ENCODE data around the gene GGT6.

GGT6 gene

GRCh38 chr17:4566785-4567184, 6.4 kb upstream of the GGT6 start:
- no peak overlapping the region for H3K27ac ChIP-seq
- TF ChIP-seq, protein P1, sequence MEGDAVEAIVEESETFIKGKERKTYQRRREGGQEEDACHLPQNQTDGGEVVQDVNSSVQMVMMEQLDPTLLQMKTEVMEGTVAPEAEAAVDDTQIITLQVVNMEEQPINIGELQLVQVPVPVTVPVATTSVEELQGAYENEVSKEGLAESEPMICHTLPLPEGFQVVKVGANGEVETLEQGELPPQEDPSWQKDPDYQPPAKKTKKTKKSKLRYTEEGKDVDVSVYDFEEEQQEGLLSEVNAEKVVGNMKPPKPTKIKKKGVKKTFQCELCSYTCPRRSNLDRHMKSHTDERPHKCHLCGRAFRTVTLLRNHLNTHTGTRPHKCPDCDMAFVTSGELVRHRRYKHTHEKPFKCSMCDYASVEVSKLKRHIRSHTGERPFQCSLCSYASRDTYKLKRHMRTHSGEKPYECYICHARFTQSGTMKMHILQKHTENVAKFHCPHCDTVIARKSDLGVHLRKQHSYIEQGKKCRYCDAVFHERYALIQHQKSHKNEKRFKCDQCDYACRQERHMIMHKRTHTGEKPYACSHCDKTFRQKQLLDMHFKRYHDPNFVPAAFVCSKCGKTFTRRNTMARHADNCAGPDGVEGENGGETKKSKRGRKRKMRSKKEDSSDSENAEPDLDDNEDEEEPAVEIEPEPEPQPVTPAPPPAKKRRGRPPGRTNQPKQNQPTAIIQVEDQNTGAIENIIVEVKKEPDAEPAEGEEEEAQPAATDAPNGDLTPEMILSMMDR (IDR thresholded peaks at IDR 0.05; ENCODE audit: low read depth, low read length, missing control alignments), result peak; percentile 87
- peak; percentile 32 for DNase-seq
- no peak overlapping the region for H3K4me3 ChIP-seq (ENCODE audit: low read depth, low read length)
- no peaks in the 10 kb centered on the region for H3K36me3 ChIP-seq (replicated peaks)
- in situ Hi-C loops (cut with HindIII; ENCODE audit: low pct_ligation_motif_present, low sequenced_read_pairs), result no loop called here
- no peaks in the 10 kb centered on the region for H3K27me3 ChIP-seq (replicated peaks)

DNA sequence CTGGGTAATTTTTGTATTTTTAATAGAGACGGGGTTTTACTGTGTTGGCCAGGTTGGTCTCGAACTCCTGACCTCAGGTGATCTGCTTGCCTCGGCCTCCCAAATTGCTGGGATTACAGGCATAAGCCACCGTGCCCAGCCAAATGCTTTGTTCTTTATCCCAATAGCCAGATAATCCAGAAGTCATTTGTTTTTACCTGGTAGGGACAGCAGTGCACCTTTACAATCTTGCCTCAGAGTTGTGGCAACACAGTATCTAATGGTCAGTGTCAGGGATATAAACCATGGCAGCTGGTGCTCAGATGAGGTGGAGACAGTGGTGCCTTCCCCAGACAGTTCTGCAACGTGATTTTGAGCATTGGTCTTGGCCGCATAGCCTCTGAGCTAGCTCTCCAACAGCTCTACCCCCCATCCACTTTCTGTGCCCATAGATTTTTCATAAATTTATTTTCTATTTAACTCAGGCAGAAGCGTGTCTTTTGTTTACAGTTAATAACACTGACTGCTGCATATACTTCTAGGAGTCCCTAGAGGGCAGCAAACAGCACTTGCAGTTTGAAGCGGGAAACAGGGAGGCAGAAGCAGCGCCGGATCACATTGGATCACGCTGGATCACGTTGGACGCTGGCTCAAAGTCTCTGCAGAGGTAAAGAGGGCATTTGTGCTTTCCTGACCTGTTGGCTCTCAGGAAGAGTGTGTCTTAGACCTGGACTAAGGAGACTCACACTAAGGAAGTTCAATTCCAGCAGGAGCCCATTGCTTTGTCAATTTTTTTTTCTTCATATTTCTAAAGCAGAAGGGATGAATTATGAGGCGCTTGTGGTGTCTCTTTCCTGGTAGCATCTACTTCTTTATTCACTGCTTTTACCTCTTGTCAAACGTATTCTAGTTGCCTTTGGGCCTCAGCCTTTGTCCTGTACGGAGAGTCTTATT, 5.1 kb upstream of the GGT6 start:
- Histone ChIP-seq H3K36me3 (replicated peaks) (no peaks in the 10 kb centered on the region), H3K27me3 (replicated peaks) (no peaks in the 10 kb centered on the region), H3K4me3 (ENCODE audit: low read depth, low read length) (no peak overlapping the region), H3K27ac (no peak overlapping the region)
- peak; percentile 65 for DNase-seq
- TF ChIP-seq, protein P1 (IDR thresholded peaks at IDR 0.05; ENCODE audit: low read depth, low read length, missing control alignments), result peak; percentile 90
- in situ Hi-C loops (cut with HindIII; ENCODE audit: low pct_ligation_motif_present, low sequenced_read_pairs), result no loop called here

- H3K27ac ChIP-seq, result no peak overlapping the region
- in situ Hi-C loops (cut with HindIII; ENCODE audit: low pct_ligation_motif_present, low sequenced_read_pairs), result no loop called here
- DNase-seq, result no peak
- TF ChIP-seq, protein P1 (IDR thresholded peaks at IDR 0.05; ENCODE audit: low read depth, low read length, missing control alignments), result no peak
- no peak overlapping the region for H3K4me3 ChIP-seq (ENCODE audit: low read depth, low read length)
- no peaks in the 10 kb centered on the region for H3K36me3 ChIP-seq (replicated peaks)
- H3K27me3 ChIP-seq (replicated peaks), result no peaks in the 10 kb centered on the region
Measured at GRCh38 chr17:4562015-4562969, 1.9 kb upstream of the GGT6 start.

- TF ChIP-seq, protein P1 (IDR thresholded peaks at IDR 0.05; ENCODE audit: low read depth, low read length, missing control alignments), result peak; percentile 29
- DNase-seq, result no peak
- no peaks in the 10 kb centered on the region for H3K27me3 ChIP-seq (replicated peaks)
- H3K4me3 ChIP-seq (ENCODE audit: low read depth, low read length), result no peak overlapping the region
- in situ Hi-C loops (cut with HindIII; ENCODE audit: low pct_ligation_motif_present, low sequenced_read_pairs), result no loop called here
- no peak overlapping the region for H3K27ac ChIP-seq
- H3K36me3 ChIP-seq (replicated peaks), result no peaks in the 10 kb centered on the region
Measured at GRCh38 chr17:4560837-4561256, 470 bp upstream of the GGT6 start.

DNA sequence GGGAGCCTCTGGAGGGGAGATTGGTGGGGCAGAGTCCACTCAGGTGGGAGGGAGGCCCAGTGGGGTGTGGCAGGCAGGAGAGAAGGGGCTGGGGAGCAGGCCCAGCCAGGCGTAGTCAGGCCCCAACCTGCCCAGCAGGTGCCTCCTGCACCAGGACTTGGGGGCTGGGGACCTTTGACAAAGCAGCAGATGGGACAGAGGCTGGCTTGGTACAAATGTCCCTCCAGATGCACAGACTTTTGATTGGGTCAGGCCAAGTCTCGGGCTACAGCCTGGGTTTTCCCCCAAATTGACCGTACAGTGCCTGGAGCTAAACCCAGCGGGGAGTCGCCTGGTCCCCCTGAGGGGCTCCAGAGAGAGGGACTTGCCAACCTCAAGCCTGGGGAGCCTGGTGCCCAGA, 411 bp downstream of the GGT6 start:
- Histone ChIP-seq H3K4me3 (ENCODE audit: low read depth, low read length) (no peak overlapping the region), H3K36me3 (replicated peaks) (no peaks in the 10 kb centered on the region), H3K27ac (no peak overlapping the region), H3K27me3 (replicated peaks) (no peaks in the 10 kb centered on the region)
- TF ChIP-seq, protein P1 (IDR thresholded peaks at IDR 0.05; ENCODE audit: low read depth, low read length, missing control alignments), result no peak
- in situ Hi-C loops (cut with HindIII; ENCODE audit: low pct_ligation_motif_present, low sequenced_read_pairs), result no loop called here
- no peak for DNase-seq

Data from brain microvascular endothelial cell (primary cell).